SK-N-SH treated with all-trans-retinoic acid at 6 μM for 48 hours (cell line): ENCODE results near the gene SARDH.

Experiments
- ATAC-seq: fragments of 200-7000 bp; cut with Tn5 transposase; 3 replicates; pipeline ENCODE4 v1.9.1; 2020; ENCODE audit warnings: mild to moderate bottlenecking, moderate library complexity
- ARNTL ChIP-seq: fragments of 450-650 bp; formaldehyde crosslinking; IDR thresholded peaks from 2 replicates; pipeline ENCODE4 v1.5.0; 2020; ENCODE audit warnings: low read depth, mild to moderate bottlenecking, moderate library complexity, borderline replicate concordance
- CREB5 ChIP-seq: fragments of 250-450 bp; sonication (Bioruptor Pico); IDR thresholded peaks from 2 replicates; pipeline ENCODE4 v1.5.1; 2020; ENCODE audit warnings: low read depth, mild to moderate bottlenecking, moderate library complexity
- CSDC2 ChIP-seq: fragments of 250-450 bp; sonication (Bioruptor Pico); IDR thresholded peaks from 2 replicates; pipeline ENCODE4 v1.5.0; 2020; ENCODE audit warnings: mild to moderate bottlenecking, moderate library complexity
- CSRNP3 ChIP-seq: fragments of 250-450 bp; sonication (Bioruptor Pico); IDR thresholded peaks from 2 replicates; pipeline ENCODE4 v1.5.1; 2021; ENCODE audit warnings: mild to moderate bottlenecking, moderate library complexity
- ESRRG ChIP-seq: fragments of 250-450 bp; sonication (Bioruptor Pico); IDR thresholded peaks from 2 replicates; pipeline ENCODE4 v1.6.1; 2021; ENCODE audit warnings: mild to moderate bottlenecking
- GLIS3 ChIP-seq: fragments of 250-450 bp; sonication (Bioruptor Pico); IDR thresholded peaks from 2 replicates; pipeline ENCODE4 v1.5.0; 2020; ENCODE audit warnings: mild to moderate bottlenecking, moderate library complexity
- ISL1 ChIP-seq: fragments of 250-450 bp; sonication (Bioruptor Pico); IDR thresholded peaks from 2 replicates; pipeline ENCODE4 v2.1.2; 2022; ENCODE audit warnings: mild to moderate bottlenecking, moderate library complexity
- OSR1 ChIP-seq: fragments of 250-450 bp; sonication (Bioruptor Pico); IDR thresholded peaks from 2 replicates; pipeline ENCODE4 v1.8.0; 2022; ENCODE audit warnings: moderate library complexity, mild to moderate bottlenecking, inconsistent platforms
- PATZ1 ChIP-seq: fragments of 250-450 bp; sonication (Bioruptor Pico); IDR thresholded peaks from 2 replicates; pipeline ENCODE4 v1.8.0; 2020; ENCODE audit warnings: mild to moderate bottlenecking, moderate library complexity, borderline replicate concordance
- POU6F1 ChIP-seq: fragments of 250-450 bp; sonication (Bioruptor Pico); IDR thresholded peaks from 2 replicates; pipeline ENCODE4 v1.8.0; 2021; ENCODE audit warnings: low read depth, mild to moderate bottlenecking, moderate library complexity, borderline replicate concordance
- PPARA ChIP-seq: fragments of 250-450 bp; sonication (Bioruptor Pico); IDR thresholded peaks from 2 replicates; pipeline ENCODE4 v1.5.0; 2020; ENCODE audit warnings: mild to moderate bottlenecking, borderline replicate concordance
- RARB ChIP-seq: fragments of 250-450 bp; sonication (Bioruptor Pico); IDR thresholded peaks from 2 replicates; pipeline ENCODE4 v1.8.0; 2021; ENCODE audit warnings: mild to moderate bottlenecking, moderate library complexity
- TCF4 ChIP-seq: fragments of 250-450 bp; sonication (Bioruptor Pico); IDR thresholded peaks from 2 replicates; pipeline ENCODE4 v1.8.0; 2021; ENCODE audit warnings: mild to moderate bottlenecking, moderate library complexity, borderline replicate concordance
- TOX ChIP-seq: fragments of 250-450 bp; sonication (Bioruptor Pico); IDR thresholded peaks from 2 replicates; pipeline ENCODE4 v1.8.0; 2021; ENCODE audit warnings: mild to moderate bottlenecking, moderate library complexity, borderline replicate concordance
- ZC3H10 ChIP-seq: fragments of 250-450 bp; sonication (Bioruptor Pico); IDR thresholded peaks from 2 replicates; pipeline ENCODE4 v1.5.1; 2021; ENCODE audit warnings: mild to moderate bottlenecking, moderate library complexity
- ZFP3 ChIP-seq: fragments of 250-450 bp; sonication (Bioruptor Pico); IDR thresholded peaks from 2 replicates; pipeline ENCODE4 v1.5.0; 2020; ENCODE audit warnings: mild to moderate bottlenecking, moderate library complexity
- ZFP30 ChIP-seq: fragments of 450-650 bp; formaldehyde crosslinking; IDR thresholded peaks from 2 replicates; pipeline ENCODE4 v1.5.0; 2022; ENCODE audit warnings: mild to moderate bottlenecking, moderate library complexity
- ZNF565 ChIP-seq: fragments of 450-650 bp; formaldehyde crosslinking; conservative IDR thresholded peaks from 2 replicates; pipeline ENCODE4 v1.5.0; 2020; ENCODE audit warnings: low read depth, mild to moderate bottlenecking, moderate library complexity
- ZNF70 ChIP-seq: fragments of 450-650 bp; formaldehyde crosslinking; IDR thresholded peaks from 2 replicates; pipeline ENCODE4 v1.5.0; 2020; ENCODE audit warnings: mild to moderate bottlenecking, moderate library complexity
- ZNF8 ChIP-seq: fragments of 450-650 bp; formaldehyde crosslinking; IDR thresholded peaks from 2 replicates; pipeline ENCODE4 v1.5.0; 2020; ENCODE audit warnings: mild to moderate bottlenecking, moderate library complexity
- TF ChIP-seq, protein P1 (sequence below): fragments of 250-450 bp; sonication (Bioruptor Pico); IDR thresholded peaks from 2 replicates; pipeline ENCODE4 v1.5.0; 2020; ENCODE audit warnings: mild to moderate bottlenecking, moderate library complexity

The SARDH gene

DNA sequence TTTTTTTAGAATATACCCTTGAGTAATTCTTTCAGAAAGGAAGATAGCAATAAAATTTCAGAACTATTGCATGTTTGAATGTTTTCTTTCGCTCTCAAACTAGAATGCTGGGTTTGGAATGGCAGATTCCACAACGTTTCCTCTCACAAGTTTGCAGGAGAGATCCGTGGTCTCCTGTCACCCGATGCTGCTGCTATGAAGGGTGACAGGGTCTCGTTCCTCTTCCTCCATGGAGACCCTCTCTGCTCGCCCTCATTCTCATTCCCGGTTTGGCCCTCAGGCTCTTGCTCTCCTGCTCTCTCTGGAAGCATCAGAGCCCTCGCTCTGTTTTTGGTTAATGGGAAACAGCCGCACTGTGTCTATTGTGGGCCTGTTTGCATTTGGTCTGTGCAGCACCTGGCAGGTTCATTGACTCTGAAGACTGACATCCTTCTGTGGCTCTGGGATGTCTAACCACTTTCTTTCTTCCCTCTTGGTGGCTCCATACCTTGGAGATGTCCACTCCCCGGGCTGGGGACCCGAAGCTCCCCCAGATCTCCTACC lies 116.4 kb downstream of the SARDH start (continued):
- TF ChIP-seq, protein P1, sequence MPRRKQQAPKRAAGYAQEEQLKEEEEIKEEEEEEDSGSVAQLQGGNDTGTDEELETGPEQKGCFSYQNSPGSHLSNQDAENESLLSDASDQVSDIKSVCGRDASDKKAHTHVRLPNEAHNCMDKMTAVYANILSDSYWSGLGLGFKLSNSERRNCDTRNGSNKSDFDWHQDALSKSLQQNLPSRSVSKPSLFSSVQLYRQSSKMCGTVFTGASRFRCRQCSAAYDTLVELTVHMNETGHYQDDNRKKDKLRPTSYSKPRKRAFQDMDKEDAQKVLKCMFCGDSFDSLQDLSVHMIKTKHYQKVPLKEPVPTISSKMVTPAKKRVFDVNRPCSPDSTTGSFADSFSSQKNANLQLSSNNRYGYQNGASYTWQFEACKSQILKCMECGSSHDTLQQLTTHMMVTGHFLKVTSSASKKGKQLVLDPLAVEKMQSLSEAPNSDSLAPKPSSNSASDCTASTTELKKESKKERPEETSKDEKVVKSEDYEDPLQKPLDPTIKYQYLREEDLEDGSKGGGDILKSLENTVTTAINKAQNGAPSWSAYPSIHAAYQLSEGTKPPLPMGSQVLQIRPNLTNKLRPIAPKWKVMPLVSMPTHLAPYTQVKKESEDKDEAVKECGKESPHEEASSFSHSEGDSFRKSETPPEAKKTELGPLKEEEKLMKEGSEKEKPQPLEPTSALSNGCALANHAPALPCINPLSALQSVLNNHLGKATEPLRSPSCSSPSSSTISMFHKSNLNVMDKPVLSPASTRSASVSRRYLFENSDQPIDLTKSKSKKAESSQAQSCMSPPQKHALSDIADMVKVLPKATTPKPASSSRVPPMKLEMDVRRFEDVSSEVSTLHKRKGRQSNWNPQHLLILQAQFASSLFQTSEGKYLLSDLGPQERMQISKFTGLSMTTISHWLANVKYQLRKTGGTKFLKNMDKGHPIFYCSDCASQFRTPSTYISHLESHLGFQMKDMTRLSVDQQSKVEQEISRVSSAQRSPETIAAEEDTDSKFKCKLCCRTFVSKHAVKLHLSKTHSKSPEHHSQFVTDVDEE (CRISPR knock-in tag): no peak
- TF ChIP-seq, all 23 proteins: peak for 0

- TF ChIP-seq, protein P1 (CRISPR knock-in tag): no peak
- no peak for TF ChIP-seq GLIS3 (CRISPR knock-in tag)
- no peak for TF ChIP-seq ISL1
- no peak for TF ChIP-seq ZFP30 (CRISPR knock-in tag)
- no peak for TF ChIP-seq TCF4 (CRISPR knock-in tag)
- no peak for TF ChIP-seq PPARA (CRISPR knock-in tag)
- no peak for TF ChIP-seq CREB5 (CRISPR knock-in tag)
- no peak for TF ChIP-seq ZC3H10
- TF ChIP-seq OSR1 (CRISPR knock-in tag): no peak
- TF ChIP-seq, all 23 proteins: peak for 0
- no peak for ATAC-seq
Observed at GRCh38 chr9:133619791-133620190, 118.4 kb downstream of the SARDH start.

GRCh38 chr9:133618726-133619125 lies 119.4 kb downstream of the SARDH start:
- ATAC-seq: no peak
- TF ChIP-seq TOX (CRISPR knock-in tag) (no peak), PPARA (CRISPR knock-in tag) (no peak), POU6F1 (no peak), ZNF70 (CRISPR knock-in tag) (no peak), ZNF565 (CRISPR knock-in tag) (no peak), ZFP3 (CRISPR knock-in tag) (no peak), TCF4 (CRISPR knock-in tag) (no peak), ARNTL (no peak), ZFP30 (CRISPR knock-in tag) (no peak), RARB (CRISPR knock-in tag) (no peak), CREB5 (CRISPR knock-in tag) (no peak), ESRRG (CRISPR knock-in tag) (no peak), CSDC2 (CRISPR knock-in tag) (no peak), PATZ1 (no peak), ZNF8 (CRISPR knock-in tag) (no peak), CSRNP3 (no peak)
- TF ChIP-seq, protein P1 (CRISPR knock-in tag): no peak
